Fibroblast of villous mesenchyme (primary cell): ENCODE results near the gene ALDH18A1. TPM values are rescaled to one million over a fixed set of nuclear protein-coding genes. Genes with fewer than 3 reads are reported as not detected.

ENCODE experiments used
- DNase-seq: peaks from one replicate; pipeline ENCODE4 v3.0.0-alpha.2; 2010; ENCODE audit warnings: low read depth
- H3K4me3 ChIP-seq: 2 replicates; pipeline ENCODE4 v1.5.1; 2011; ENCODE audit warnings: low read depth, mild to moderate bottlenecking, low read length
- CTCF ChIP-seq: IDR thresholded peaks from 2 replicates; pipeline ENCODE4 v1.5.1; 2012; ENCODE audit warnings: low read depth, mild to moderate bottlenecking, low read length; ENCODE audit not compliant: insufficient read depth
- total RNA-seq: library from RNA; depleted of rRNA; stranded (reverse); fragments of >200 nt; gene quantifications from 2 replicates; pipeline ENCODE4 v1.2.3, GENCODE V29; 2012

Gene ALDH18A1
- total RNA-seq, 1 donor, result 154 TPM

- peak; percentile 94 for DNase-seq
- no peak for TF ChIP-seq CTCF
These were observed 95.2 kb downstream of the ALDH18A1 start, which contains the start of gene SORBS1 for GRCh38 chr10:95561177-95561863. Gene SORBS1, minus strand, starts transcription at chr10:95561371. Its CDS starts 120,236 bp downstream, at chr10:95441135.

GRCh38 chr10:95560278-95561176 lies 96.0 kb downstream of the ALDH18A1 start:
- peak overlapping the region; percentile 65 for H3K4me3 ChIP-seq
- TF ChIP-seq CTCF, result no peak
- DNase-seq, result peak; percentile 31

More at GRCh38 chr10:95561177-95561863, 95.2 kb downstream of the ALDH18A1 start, which contains the start of gene SORBS1:
- H3K4me3 ChIP-seq, result peak within 1 kb of the TSS; percentile 65

GRCh38 chr10:95559896-95560277 lies 96.6 kb downstream of the ALDH18A1 start:
- DNase-seq, result no peak
- TF ChIP-seq CTCF, result no peak
- peak overlapping the region; percentile 65 for H3K4me3 ChIP-seq

GRCh38 chr10:95559471-95559870 lies 97.0 kb downstream of the ALDH18A1 start:
- H3K4me3 ChIP-seq, result no peak overlapping the region
- DNase-seq, result no peak
- TF ChIP-seq CTCF, result no peak

DNA sequence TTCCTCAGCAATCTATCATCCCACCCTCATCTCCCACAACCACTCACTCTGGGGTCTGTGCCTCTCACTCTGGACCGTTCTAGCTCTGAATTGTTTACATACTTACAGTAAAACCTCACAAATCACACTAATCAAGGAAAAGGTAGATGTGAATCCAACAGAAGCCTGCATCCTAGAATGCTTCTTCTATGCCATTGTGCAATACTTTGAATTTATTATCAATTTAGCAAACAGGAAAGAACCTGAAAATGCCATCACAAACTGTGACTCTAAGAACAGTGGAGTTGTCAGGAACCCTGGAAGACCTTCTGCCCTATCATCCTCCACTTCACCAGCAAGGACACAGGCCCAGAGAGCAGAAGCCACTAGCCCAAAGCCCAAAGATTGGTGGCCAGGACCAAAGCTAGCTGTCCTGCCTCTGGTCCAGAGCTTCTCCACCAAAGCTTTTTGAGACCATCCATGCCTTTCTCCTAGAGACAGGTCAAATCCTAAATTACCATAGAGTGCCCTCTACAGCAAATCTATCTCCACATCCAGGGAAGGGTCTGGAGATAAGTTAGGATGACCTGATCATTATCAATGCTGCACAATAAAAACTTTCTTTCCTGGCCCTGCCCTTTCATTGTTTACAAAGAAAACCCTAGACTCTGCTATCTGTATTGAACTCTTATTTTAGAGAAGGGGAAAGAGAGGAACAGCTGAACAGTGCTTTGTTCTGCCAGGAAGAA lies 97.8 kb downstream of the ALDH18A1 start:
- DNase-seq, result no peak
- no peak overlapping the region for H3K4me3 ChIP-seq
- TF ChIP-seq CTCF, result no peak

DNA sequence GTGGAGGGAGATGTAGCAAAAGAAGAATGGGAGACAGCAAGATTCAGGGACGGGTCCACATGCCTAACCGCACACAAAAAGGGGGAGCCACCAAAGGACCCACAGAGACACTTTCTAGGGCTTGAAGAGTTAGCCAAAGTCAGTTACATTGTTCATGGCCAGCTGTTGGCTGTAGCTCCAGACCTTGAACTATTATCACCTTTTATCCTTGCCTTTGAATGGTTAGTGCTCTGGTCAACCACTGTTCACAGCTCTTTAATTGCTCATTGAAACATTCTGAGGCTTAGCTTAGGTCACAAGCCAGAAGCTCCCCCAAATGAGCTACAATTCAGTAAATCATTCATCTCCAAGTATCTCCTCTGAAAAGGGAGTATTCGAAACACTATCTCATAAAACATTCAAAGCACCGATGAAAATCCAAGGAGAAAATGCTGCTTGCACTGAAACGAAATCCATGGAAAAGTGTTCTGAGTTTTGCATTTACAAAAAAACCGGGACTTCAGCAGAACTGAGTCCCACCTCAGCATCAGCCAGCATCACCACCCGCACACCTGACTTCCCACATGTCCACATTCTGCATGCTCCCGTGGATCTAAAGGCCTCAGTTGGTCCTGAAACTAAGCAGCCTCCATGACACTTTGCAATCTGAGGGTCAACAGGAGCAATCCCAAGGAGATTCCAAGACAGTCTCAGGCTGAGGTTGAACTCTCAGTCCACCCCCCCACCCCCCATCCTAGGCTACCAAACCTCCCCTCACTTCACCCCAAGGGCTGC lies 99.3 kb downstream of the ALDH18A1 start:
- H3K4me3 ChIP-seq, result no peak overlapping the region
- no peak for TF ChIP-seq CTCF
- no peak for DNase-seq
